ENCODE data around the gene USH1G.

DNA sequence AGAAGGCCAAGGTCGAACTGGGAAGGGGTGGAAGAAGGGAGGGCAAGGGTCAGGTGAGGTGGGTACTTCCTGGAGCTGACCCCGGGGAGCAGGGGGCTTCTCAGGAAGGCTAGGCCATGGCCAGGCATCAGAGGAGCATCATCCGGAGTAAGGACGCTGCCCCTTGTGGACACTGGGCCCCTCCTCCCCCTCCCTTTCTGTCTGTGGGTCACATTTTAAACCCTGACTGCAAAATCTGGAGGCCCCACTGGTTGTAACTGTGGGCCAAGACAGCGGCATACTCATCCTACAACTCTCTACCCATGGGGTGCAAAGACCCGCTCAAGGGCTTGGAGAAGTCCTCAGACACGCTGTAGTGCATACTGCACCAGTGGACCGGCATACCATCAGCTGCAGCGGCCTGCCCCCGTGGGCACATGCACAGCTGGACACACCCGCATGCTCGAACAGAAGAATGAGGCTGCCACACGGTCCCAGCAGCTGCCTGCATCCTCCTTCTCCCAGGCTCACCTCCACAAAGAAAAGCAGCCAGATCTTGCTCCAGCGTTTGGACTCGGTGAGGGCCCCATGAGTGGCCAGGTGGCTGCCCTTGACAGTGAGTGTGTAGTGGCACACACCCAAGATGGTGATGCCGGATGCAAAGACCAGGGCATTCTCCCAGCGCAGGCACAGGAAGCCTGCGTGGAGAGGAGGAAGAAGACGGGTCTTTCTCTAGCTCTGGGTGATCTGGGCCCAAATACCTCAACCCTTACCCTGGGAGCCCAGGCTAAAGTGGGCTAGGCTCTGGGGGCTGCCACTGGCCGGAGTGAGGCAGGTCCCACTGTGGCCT lies 30.8 kb downstream of the USH1G start:
- TF ChIP-seq, protein P1, sequence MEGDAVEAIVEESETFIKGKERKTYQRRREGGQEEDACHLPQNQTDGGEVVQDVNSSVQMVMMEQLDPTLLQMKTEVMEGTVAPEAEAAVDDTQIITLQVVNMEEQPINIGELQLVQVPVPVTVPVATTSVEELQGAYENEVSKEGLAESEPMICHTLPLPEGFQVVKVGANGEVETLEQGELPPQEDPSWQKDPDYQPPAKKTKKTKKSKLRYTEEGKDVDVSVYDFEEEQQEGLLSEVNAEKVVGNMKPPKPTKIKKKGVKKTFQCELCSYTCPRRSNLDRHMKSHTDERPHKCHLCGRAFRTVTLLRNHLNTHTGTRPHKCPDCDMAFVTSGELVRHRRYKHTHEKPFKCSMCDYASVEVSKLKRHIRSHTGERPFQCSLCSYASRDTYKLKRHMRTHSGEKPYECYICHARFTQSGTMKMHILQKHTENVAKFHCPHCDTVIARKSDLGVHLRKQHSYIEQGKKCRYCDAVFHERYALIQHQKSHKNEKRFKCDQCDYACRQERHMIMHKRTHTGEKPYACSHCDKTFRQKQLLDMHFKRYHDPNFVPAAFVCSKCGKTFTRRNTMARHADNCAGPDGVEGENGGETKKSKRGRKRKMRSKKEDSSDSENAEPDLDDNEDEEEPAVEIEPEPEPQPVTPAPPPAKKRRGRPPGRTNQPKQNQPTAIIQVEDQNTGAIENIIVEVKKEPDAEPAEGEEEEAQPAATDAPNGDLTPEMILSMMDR (IDR thresholded peaks at IDR 0.05), result no peak
- TF ChIP-seq EP300 (IDR thresholded peaks at IDR 0.05; ENCODE audit: low read depth), result no peak

Measured in transverse colon (tissue), 3 donors.